ENCODE data around the gene SLC6A3. TPM values are rescaled to one million over a fixed set of nuclear protein-coding genes. Genes with fewer than 3 reads are reported as not detected.

Gene SLC6A3
- total RNA-seq, 1 experiment from 2014 or later, result 0.05 TPM

- Histone ChIP-seq H3K4me3 (ENCODE audit: low read depth in 2 of 2, low read length in 2 of 2) (no peak overlapping the region), H3K27ac (ENCODE audit: low read length) (no peak overlapping the region), H3K27me3 (ENCODE audit: control insufficient read depth, insufficient read depth, low read length) (no peaks in the 10 kb centered on the region), H3K9me3 (ENCODE audit: control insufficient read depth, insufficient read depth, low read depth, low read length) (peaks cover 12% of the 10 kb centered on the region; the same call in 1 of the 2 replicates), H3K36me3 (ENCODE audit: control insufficient read depth, insufficient read depth, low read length) (no peaks in the 10 kb centered on the region), H3K4me1 (ENCODE audit: control insufficient read depth, insufficient read depth, low read length) (no peaks in the 10 kb centered on the region)
- ChIA-PET POLR2A (no interaction called here), CTCF (no interaction called here)
- DNase-seq (ENCODE audit: low read depth, low spot score), result no peak
- TF ChIP-seq SIN3A (IDR thresholded peaks at IDR 0.05; ENCODE audit: borderline replicate concordance, insufficient read depth, low read depth, low read length) (no peak), POLR2AphosphoS5 (IDR thresholded peaks at IDR 0.05; ENCODE audit: low read depth, low read length) (no peak)
- no TSS peak for BruUV-seq (replicated peaks)
- in situ Hi-C loops (cut with HindIII; ENCODE audit: low pct_unique_long_range_greater_than_20kb, low sequenced_read_pairs), result no loop called here
- intact Hi-C loops (cut with micrococcal nuclease; ENCODE audit: unreplicated experiment), result no loop called here
- ATAC-seq, result peak; percentile 44; the same call in 1 of the 2 replicates
Measured at GRCh38 chr5:1429496-1429895, 15.7 kb downstream of the SLC6A3 start.

DNA sequence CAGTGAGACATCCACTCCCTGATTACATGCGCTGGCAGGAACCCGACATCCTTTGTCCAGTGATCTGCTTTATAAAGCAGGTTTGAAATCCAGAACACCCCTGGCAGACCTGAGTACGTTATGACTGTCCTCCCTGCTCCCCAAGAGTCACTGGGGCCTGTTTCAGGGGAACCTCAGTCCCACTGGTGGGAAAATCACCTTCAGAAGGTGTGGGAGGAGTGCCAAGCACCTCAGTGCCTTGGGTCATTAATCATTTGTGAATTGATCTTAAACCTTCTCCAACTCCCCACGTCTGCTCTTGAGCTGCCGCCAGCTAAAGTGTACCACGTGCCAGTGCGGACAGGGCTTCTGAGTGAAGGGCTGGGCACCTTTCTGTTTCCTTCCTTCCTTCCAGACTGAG, 16.2 kb downstream of the SLC6A3 start:
- Histone ChIP-seq H3K36me3 (ENCODE audit: control insufficient read depth, insufficient read depth, low read length) (no peaks in the 10 kb centered on the region), H3K27me3 (ENCODE audit: control insufficient read depth, insufficient read depth, low read length) (no peaks in the 10 kb centered on the region), H3K4me3 (ENCODE audit: low read depth in 2 of 2, low read length in 2 of 2) (no peak overlapping the region), H3K9me3 (ENCODE audit: control insufficient read depth, insufficient read depth, low read depth, low read length) (peaks cover 12% of the 10 kb centered on the region; the same call in 1 of the 2 replicates), H3K27ac (ENCODE audit: low read length) (no peak overlapping the region), H3K4me1 (ENCODE audit: control insufficient read depth, insufficient read depth, low read length) (no peaks in the 10 kb centered on the region)
- CTCF ChIA-PET, result no interaction called here
- ATAC-seq, result no peak
- DNase-seq (ENCODE audit: low read depth, low spot score), result no peak
- TF ChIP-seq, protein P1, sequence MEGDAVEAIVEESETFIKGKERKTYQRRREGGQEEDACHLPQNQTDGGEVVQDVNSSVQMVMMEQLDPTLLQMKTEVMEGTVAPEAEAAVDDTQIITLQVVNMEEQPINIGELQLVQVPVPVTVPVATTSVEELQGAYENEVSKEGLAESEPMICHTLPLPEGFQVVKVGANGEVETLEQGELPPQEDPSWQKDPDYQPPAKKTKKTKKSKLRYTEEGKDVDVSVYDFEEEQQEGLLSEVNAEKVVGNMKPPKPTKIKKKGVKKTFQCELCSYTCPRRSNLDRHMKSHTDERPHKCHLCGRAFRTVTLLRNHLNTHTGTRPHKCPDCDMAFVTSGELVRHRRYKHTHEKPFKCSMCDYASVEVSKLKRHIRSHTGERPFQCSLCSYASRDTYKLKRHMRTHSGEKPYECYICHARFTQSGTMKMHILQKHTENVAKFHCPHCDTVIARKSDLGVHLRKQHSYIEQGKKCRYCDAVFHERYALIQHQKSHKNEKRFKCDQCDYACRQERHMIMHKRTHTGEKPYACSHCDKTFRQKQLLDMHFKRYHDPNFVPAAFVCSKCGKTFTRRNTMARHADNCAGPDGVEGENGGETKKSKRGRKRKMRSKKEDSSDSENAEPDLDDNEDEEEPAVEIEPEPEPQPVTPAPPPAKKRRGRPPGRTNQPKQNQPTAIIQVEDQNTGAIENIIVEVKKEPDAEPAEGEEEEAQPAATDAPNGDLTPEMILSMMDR (IDR thresholded peaks at IDR 0.05), result no peak
- TF ChIP-seq SIN3A (IDR thresholded peaks at IDR 0.05; ENCODE audit: borderline replicate concordance, insufficient read depth, low read depth, low read length) (no peak), POLR2AphosphoS5 (IDR thresholded peaks at IDR 0.05; ENCODE audit: low read depth, low read length) (no peak), TCF7L2 (IDR thresholded peaks at IDR 0.05; ENCODE audit: low read depth, low read length) (no peak), REST (IDR thresholded peaks at IDR 0.05; ENCODE audit: insufficient read depth in 1 of 2, low read depth in 2 of 2, low read length in 1 of 2) (no peak)
- intact Hi-C loops (cut with micrococcal nuclease; ENCODE audit: unreplicated experiment) (no loop called here), in situ Hi-C loops (cut with HindIII; ENCODE audit: low pct_unique_long_range_greater_than_20kb, low sequenced_read_pairs) (no loop called here)
- no TSS peak for BruUV-seq (replicated peaks)
- POLR2A ChIA-PET, result no interaction called here

DNA sequence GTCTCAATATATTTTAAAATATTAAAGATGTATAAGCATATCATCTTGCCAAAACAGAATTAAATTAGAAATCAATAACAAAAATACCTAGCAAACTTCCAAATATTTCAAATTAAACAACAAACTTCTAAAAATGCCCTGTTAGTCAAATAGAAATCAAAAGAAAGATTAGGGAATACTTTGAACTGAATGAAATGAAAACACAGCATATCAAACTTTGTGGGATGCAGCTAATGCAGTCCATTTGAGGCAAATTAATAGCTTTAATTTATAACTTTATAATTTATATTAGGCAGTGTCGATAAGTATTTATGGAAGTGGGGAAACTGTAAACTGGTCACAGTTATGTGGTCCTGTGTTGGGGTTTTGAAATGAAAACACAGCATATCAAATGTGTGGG, 17.1 kb downstream of the SLC6A3 start:
- Histone ChIP-seq H3K36me3 (ENCODE audit: control insufficient read depth, insufficient read depth, low read length) (no peaks in the 10 kb centered on the region), H3K9me3 (ENCODE audit: control insufficient read depth, insufficient read depth, low read depth, low read length) (peaks cover 12% of the 10 kb centered on the region; the same call in 1 of the 2 replicates), H3K4me1 (ENCODE audit: control insufficient read depth, insufficient read depth, low read length) (no peaks in the 10 kb centered on the region), H3K27ac (ENCODE audit: low read length) (no peak overlapping the region), H3K4me3 (ENCODE audit: low read depth in 2 of 2, low read length in 2 of 2) (no peak overlapping the region), H3K27me3 (ENCODE audit: control insufficient read depth, insufficient read depth, low read length) (no peaks in the 10 kb centered on the region)
- DNase-seq (ENCODE audit: low read depth, low spot score) (no peak), ATAC-seq (no peak)
- POLR2A ChIA-PET, result no interaction called here
- intact Hi-C loops (cut with micrococcal nuclease; ENCODE audit: unreplicated experiment) (no loop called here), in situ Hi-C loops (cut with HindIII; ENCODE audit: low pct_unique_long_range_greater_than_20kb, low sequenced_read_pairs) (no loop called here)
- BruUV-seq (replicated peaks), result no TSS peak
- CTCF ChIA-PET, result no interaction called here
- TF ChIP-seq REST (IDR thresholded peaks at IDR 0.05; ENCODE audit: insufficient read depth in 1 of 2, low read depth in 2 of 2, low read length in 1 of 2) (no peak), POLR2AphosphoS5 (IDR thresholded peaks at IDR 0.05; ENCODE audit: low read depth, low read length) (no peak), SIN3A (IDR thresholded peaks at IDR 0.05; ENCODE audit: borderline replicate concordance, insufficient read depth, low read depth, low read length) (no peak), TCF7L2 (IDR thresholded peaks at IDR 0.05; ENCODE audit: low read depth, low read length) (no peak)
- TF ChIP-seq, protein P1 (IDR thresholded peaks at IDR 0.05), result no peak

Measured in Panc1 (cell line).